ENCODE measurements around the gene BTN2A1.

Gene BTN2A1

DNA sequence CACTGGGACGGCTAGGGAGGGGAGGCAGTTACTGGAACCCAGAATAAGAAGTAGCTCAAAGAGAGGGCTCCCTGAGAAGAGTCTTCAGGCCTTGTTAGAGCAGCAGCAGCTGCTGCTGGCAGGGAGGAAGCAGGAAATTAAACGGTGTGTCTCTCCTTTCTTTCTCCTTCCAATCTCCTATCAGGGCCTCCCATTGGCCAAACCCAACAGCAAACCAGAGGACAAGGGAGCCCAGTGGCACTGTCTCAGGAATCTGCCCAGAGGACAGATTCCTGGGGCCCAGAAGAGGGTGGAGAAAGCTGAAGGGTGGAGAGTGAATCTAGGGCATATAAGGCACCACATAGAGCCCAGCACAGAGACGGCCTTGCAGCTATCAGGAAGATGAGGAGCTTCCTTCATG, 45.5 kb upstream of the BTN2A1 start:
- no peaks in the 10 kb centered on the region for H4K20me1 ChIP-seq (ENCODE audit: control insufficient read depth, insufficient read depth, low read depth, low read length)
- no peak overlapping the region for H3K4me3 ChIP-seq (ENCODE audit: low read length)
- H3K9me2 ChIP-seq (replicated peaks; ENCODE audit: control insufficient read depth, low read length), result no peaks in the 10 kb centered on the region
- H3K9me3 ChIP-seq (ENCODE audit: control insufficient read depth, insufficient read depth, low read length), result peaks cover 12% of the 10 kb centered on the region
- no peak overlapping the region for H3K4me2 ChIP-seq (ENCODE audit: low read length)
- no peaks in the 10 kb centered on the region for H3F3A ChIP-seq (ENCODE audit: control insufficient read depth, insufficient read depth)
- no peaks in the 10 kb centered on the region for H3K4me1 ChIP-seq (ENCODE audit: control insufficient read depth, low read length)
- TF ChIP-seq EZH2phosphoT487 (IDR thresholded peaks at IDR 0.05; ENCODE audit: borderline replicate concordance, low read length), result no peak
- TF ChIP-seq, protein P1, sequence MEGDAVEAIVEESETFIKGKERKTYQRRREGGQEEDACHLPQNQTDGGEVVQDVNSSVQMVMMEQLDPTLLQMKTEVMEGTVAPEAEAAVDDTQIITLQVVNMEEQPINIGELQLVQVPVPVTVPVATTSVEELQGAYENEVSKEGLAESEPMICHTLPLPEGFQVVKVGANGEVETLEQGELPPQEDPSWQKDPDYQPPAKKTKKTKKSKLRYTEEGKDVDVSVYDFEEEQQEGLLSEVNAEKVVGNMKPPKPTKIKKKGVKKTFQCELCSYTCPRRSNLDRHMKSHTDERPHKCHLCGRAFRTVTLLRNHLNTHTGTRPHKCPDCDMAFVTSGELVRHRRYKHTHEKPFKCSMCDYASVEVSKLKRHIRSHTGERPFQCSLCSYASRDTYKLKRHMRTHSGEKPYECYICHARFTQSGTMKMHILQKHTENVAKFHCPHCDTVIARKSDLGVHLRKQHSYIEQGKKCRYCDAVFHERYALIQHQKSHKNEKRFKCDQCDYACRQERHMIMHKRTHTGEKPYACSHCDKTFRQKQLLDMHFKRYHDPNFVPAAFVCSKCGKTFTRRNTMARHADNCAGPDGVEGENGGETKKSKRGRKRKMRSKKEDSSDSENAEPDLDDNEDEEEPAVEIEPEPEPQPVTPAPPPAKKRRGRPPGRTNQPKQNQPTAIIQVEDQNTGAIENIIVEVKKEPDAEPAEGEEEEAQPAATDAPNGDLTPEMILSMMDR (IDR thresholded peaks at IDR 0.05; ENCODE audit: low read depth, low read length, poor library complexity, severe bottlenecking), result no peak
- H3K79me2 ChIP-seq (ENCODE audit: control insufficient read depth, low read length), result no peaks in the 10 kb centered on the region
- no peaks in the 10 kb centered on the region for H3K27me3 ChIP-seq (ENCODE audit: control insufficient read depth, low read length)
- H3K27ac ChIP-seq (ENCODE audit: low read depth, low read length), result no peak overlapping the region
- no peaks in the 10 kb centered on the region for H3K36me3 ChIP-seq (ENCODE audit: control insufficient read depth, low read length)

DNA sequence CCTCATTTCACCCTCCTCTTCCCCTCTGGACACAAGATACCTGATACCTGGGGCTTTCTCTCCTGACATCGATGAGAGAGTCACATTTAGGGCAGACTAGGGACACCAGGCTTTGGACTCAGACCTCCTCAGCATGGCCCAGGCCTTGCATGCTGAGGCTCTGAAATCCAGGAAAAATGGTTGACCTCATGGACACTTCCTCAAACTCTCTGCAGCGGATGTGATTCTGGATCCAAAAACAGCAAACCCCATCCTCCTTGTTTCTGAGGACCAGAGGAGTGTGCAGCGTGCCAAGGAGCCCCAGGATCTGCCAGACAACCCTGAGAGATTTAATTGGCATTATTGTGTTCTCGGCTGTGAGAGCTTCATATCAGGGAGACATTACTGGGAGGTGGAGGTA, 44.8 kb upstream of the BTN2A1 start:
- H3F3A ChIP-seq (ENCODE audit: control insufficient read depth, insufficient read depth), result no peaks in the 10 kb centered on the region
- H3K4me3 ChIP-seq (ENCODE audit: low read length), result no peak overlapping the region
- H3K27me3 ChIP-seq (ENCODE audit: control insufficient read depth, low read length), result no peaks in the 10 kb centered on the region
- no peaks in the 10 kb centered on the region for H3K9me2 ChIP-seq (replicated peaks; ENCODE audit: control insufficient read depth, low read length)
- H3K4me1 ChIP-seq (ENCODE audit: control insufficient read depth, low read length), result no peaks in the 10 kb centered on the region
- TF ChIP-seq EZH2phosphoT487 (IDR thresholded peaks at IDR 0.05; ENCODE audit: borderline replicate concordance, low read length), result no peak
- TF ChIP-seq, protein P1 (IDR thresholded peaks at IDR 0.05; ENCODE audit: low read depth, low read length, poor library complexity, severe bottlenecking), result no peak
- peaks cover 18% of the 10 kb centered on the region for H3K9me3 ChIP-seq (ENCODE audit: control insufficient read depth, insufficient read depth, low read length)
- H3K27ac ChIP-seq (ENCODE audit: low read depth, low read length), result no peak overlapping the region
- no peaks in the 10 kb centered on the region for H4K20me1 ChIP-seq (ENCODE audit: control insufficient read depth, insufficient read depth, low read depth, low read length)
- no peaks in the 10 kb centered on the region for H3K79me2 ChIP-seq (ENCODE audit: control insufficient read depth, low read length)
- no peak overlapping the region for H3K4me2 ChIP-seq (ENCODE audit: low read length)
- H3K36me3 ChIP-seq (ENCODE audit: control insufficient read depth, low read length), result no peaks in the 10 kb centered on the region

DNA sequence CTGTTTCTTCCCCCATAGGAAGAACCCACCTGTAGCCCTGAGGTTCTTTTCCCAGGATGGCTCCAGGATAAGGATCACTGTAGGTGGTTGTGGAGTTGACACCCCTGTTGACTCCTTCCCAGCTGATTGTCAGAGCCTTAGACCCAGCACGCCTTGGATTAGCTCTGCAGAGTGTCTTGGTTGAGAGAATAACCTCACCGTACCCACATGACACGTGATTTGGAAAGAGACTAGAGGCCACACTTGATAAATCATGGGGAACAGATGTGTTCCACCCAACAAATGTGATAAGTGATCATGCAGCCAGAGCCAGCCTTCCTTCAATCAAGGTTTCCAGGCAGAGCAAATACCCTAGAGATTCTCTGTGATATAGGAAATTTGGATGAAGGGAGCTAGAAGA, 43.5 kb upstream of the BTN2A1 start:
- Histone ChIP-seq H3K36me3 (ENCODE audit: control insufficient read depth, low read length) (no peaks in the 10 kb centered on the region), H3K9me2 (replicated peaks; ENCODE audit: control insufficient read depth, low read length) (no peaks in the 10 kb centered on the region), H3F3A (ENCODE audit: control insufficient read depth, insufficient read depth) (no peaks in the 10 kb centered on the region), H3K4me3 (ENCODE audit: low read length) (no peak overlapping the region), H3K27ac (ENCODE audit: low read depth, low read length) (no peak overlapping the region), H3K9me3 (ENCODE audit: control insufficient read depth, insufficient read depth, low read length) (peaks cover 28% of the 10 kb centered on the region), H3K27me3 (ENCODE audit: control insufficient read depth, low read length) (no peaks in the 10 kb centered on the region), H3K4me1 (ENCODE audit: control insufficient read depth, low read length) (no peaks in the 10 kb centered on the region), H4K20me1 (ENCODE audit: control insufficient read depth, insufficient read depth, low read depth, low read length) (no peaks in the 10 kb centered on the region), H3K4me2 (ENCODE audit: low read length) (no peak overlapping the region), H3K79me2 (ENCODE audit: control insufficient read depth, low read length) (no peaks in the 10 kb centered on the region)
- no peak for TF ChIP-seq EZH2phosphoT487 (IDR thresholded peaks at IDR 0.05; ENCODE audit: borderline replicate concordance, low read length)
- TF ChIP-seq, protein P1 (IDR thresholded peaks at IDR 0.05; ENCODE audit: low read depth, low read length, poor library complexity, severe bottlenecking), result no peak

Data from DOHH2 (cell line).